HUES6 (cell line): ENCODE data around the gene RGS14.
A peak's percentile ranks its signal among the peaks of the same experiment; 100 is the strongest.

Experiments used
- H3K27ac ChIP-seq: 2 replicates; pipeline ENCODE4 v1.7.0; 2013; ENCODE audit warnings: low read depth, mild to moderate bottlenecking, low read length, inconsistent platforms
- H3K27me3 ChIP-seq: 2 replicates; pipeline ENCODE4 v1.6.1; 2013; ENCODE audit warnings: low read length; ENCODE audit not compliant: control insufficient read depth, insufficient read depth
- H3K36me3 ChIP-seq: 2 replicates; pipeline ENCODE4 v1.6.1; 2013; ENCODE audit warnings: low read length; ENCODE audit not compliant: control insufficient read depth, insufficient read depth
- H3K4me1 ChIP-seq: 2 replicates; pipeline ENCODE4 v1.6.1; 2013; ENCODE audit warnings: low read length; ENCODE audit not compliant: control insufficient read depth, insufficient read depth
- H3K4me3 ChIP-seq: 2 replicates; pipeline ENCODE4 v1.5.1; 2013; ENCODE audit warnings: low read depth, low read length
- H3K9ac ChIP-seq: one replicate; pipeline ENCODE4 v1.6.1; 2013; ENCODE audit warnings: mild to moderate bottlenecking, low read length
- H3K9me3 ChIP-seq: 2 replicates; pipeline ENCODE4 v1.6.1; 2013; ENCODE audit warnings: low read depth, low read length; ENCODE audit not compliant: control insufficient read depth, insufficient read depth

RGS14 gene

DNA sequence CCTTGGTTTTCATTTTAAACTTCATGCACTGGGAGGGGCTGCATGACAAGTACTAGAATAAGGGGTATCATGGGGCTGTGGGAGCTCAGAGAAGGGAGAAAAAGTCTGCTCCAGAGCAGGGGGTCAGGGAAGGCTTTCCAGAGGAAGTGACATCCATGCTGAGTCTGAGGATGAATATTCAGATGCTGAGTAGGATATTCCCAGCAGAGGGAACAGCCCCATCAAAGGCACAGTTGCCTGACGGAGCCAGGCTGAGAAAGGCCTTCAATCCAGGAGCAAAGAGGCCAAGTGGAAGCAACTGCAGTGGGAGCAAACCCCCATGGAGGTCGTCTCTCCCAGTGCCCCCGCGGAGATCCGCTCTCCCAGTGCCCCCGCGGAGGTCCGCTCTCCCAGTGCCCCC, 38.4 kb downstream of the RGS14 start:
- peaks cover 10% of the 10 kb centered on the region for H3K4me1 ChIP-seq
- H3K27ac ChIP-seq: no peak overlapping the region
- peaks cover 33% of the 10 kb centered on the region for H3K27me3 ChIP-seq
- H3K9ac ChIP-seq: no peak overlapping the region
- no peaks in the 10 kb centered on the region for H3K9me3 ChIP-seq
- H3K4me3 ChIP-seq: no peak overlapping the region
- no peaks in the 10 kb centered on the region for H3K36me3 ChIP-seq

DNA sequence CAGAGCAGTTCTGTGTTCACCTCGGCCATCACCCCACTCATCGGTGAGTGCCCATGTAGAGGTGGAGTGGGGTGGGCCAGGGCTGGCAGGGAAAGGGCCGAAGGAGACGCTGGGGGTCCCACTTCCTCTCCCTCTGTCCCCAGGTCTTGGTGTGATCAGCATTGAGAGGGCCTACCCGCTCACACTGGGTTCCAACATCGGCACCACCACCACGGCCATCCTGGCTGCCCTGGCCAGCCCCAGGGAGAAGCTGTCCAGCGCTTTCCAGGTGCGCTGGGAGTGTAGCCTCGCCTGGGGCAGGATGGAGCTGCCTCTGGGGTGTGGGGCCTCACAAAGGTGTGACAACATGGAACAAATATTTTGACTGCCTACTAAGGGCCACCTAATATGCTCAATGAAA, 39.1 kb downstream of the RGS14 start:
- H3K27ac ChIP-seq: no peak overlapping the region
- H3K27me3 ChIP-seq: peaks cover 34% of the 10 kb centered on the region
- H3K4me1 ChIP-seq: peaks cover 10% of the 10 kb centered on the region
- no peak overlapping the region for H3K4me3 ChIP-seq
- no peaks in the 10 kb centered on the region for H3K36me3 ChIP-seq
- H3K9me3 ChIP-seq: no peaks in the 10 kb centered on the region
- H3K9ac ChIP-seq: no peak overlapping the region

- no peaks in the 10 kb centered on the region for H3K36me3 ChIP-seq
- H3K9ac ChIP-seq: no peak overlapping the region
- H3K4me1 ChIP-seq: peaks cover 16% of the 10 kb centered on the region
- peaks cover 44% of the 10 kb centered on the region for H3K27me3 ChIP-seq
- no peak overlapping the region for H3K27ac ChIP-seq
- no peak overlapping the region for H3K4me3 ChIP-seq
- H3K9me3 ChIP-seq: no peaks in the 10 kb centered on the region
Measured at GRCh38 chr5:177397875-177398390, 40.2 kb downstream of the RGS14 start.

DNA sequence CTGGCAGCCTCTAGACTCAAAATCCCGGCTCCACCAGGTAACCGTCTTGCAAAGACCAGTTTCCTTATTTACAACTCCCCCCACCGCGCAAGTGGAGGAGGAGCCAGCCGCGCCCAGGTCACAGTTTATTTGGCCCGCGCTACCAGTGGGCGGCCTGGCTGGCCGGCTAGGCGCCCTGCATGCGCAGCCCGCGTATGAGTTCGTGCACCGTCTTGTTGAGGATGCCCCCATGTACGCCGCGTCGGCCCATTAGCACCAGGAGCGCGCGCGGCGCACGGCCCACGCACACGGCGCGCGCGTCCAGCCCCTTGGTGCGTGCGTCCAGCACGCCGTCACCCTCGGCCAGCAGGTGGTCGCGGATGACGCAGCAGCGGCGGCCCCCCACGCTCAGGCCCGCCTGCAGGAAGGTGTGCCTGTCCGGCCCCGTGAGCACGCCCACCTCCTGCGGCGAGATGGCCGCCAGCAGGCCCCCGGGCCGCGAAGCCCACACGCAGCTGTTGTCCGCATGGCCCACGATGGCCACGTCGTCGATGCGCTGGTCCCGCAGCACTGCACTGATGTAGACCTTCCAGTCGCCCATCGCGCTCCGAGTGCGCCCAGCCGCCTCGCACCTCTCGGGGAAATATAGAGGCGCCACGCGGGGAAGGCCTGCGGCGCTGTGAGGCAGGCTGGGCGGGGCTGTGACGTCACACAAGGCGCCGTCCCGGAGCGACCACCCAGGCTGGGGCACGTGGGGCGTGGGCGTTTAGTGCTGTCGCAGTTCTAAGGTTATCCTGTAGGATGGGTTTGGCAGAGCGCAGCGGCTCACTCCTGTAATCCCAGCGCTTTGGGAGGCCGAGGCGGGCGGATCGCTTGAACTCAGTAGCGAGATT, 42.5 kb downstream of the RGS14 start, which contains the start of gene PFN3:
TSS of gene PFN3 (minus strand) at position 665 of the 872 bp plus-strand sequence. CDS start at position 580, 85 bp downstream.
- Histone ChIP-seq H3K9ac (peak within 1 kb of the TSS; percentile 21), H3K36me3 (no peaks in the 10 kb centered on the region), H3K9me3 (no peaks in the 10 kb centered on the region), H3K4me1 (peaks cover 18% of the 10 kb centered on the region), H3K4me3 (peak within 1 kb of the TSS; percentile 38; the same call in 1 of the 2 replicates), H3K27me3 (peaks cover 67% of the 10 kb centered on the region), H3K27ac (no peak within 1 kb of the TSS)

DNA sequence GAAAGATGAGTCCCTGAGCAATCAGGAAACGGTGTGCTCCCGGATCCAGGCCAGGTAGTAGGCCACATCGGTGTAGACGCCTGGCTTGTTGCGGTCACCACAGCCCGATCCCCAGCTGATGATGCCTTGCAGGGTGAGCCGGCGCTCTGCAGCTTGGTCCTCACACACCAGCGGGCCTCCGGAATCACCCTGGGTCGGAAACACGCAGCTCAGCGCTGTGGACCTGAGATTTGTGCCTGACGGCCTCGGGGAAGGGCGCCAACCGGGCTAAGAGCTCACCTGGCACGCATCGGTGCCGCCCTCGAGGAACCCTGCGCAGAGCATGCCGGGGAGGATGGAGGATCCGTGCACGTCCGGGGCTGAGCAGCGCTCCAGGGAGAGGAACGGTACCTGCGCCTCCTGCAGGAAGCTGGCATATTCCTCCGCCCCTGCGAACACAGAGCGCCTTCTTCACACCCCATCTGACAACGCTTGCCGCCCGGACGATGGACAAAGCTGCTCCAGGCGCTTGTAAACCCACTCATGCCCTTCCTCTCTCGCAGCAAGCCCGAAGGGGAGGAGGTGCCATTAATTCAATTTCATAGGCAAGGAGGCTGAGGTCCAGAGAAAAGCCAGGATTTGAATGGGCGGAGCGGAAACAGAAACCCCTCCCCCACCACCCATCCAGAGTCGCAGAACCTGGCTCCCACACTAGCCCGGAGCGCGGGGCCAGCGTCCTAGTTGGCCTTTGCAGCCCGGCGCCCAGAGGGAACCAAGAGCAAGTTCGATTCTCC, 44.7 kb downstream of the RGS14 start:
- no peaks in the 10 kb centered on the region for H3K9me3 ChIP-seq
- H3K4me1 ChIP-seq: peaks cover 14% of the 10 kb centered on the region
- peaks cover 81% of the 10 kb centered on the region for H3K27me3 ChIP-seq
- peak overlapping the region; percentile 27 for H3K9ac ChIP-seq
- H3K27ac ChIP-seq: no peak overlapping the region
- peak overlapping the region; percentile 60 for H3K4me3 ChIP-seq
- H3K36me3 ChIP-seq: no peaks in the 10 kb centered on the region

GRCh38 chr5:177403102-177403791, 45.5 kb downstream of the RGS14 start:
- peak overlapping the region; percentile 52 for H3K9ac ChIP-seq
- peaks cover 82% of the 10 kb centered on the region for H3K27me3 ChIP-seq
- H3K36me3 ChIP-seq: no peaks in the 10 kb centered on the region
- no peak overlapping the region for H3K27ac ChIP-seq
- no peaks in the 10 kb centered on the region for H3K9me3 ChIP-seq
- peaks cover 14% of the 10 kb centered on the region for H3K4me1 ChIP-seq
- H3K4me3 ChIP-seq: peak overlapping the region; percentile 60

DNA sequence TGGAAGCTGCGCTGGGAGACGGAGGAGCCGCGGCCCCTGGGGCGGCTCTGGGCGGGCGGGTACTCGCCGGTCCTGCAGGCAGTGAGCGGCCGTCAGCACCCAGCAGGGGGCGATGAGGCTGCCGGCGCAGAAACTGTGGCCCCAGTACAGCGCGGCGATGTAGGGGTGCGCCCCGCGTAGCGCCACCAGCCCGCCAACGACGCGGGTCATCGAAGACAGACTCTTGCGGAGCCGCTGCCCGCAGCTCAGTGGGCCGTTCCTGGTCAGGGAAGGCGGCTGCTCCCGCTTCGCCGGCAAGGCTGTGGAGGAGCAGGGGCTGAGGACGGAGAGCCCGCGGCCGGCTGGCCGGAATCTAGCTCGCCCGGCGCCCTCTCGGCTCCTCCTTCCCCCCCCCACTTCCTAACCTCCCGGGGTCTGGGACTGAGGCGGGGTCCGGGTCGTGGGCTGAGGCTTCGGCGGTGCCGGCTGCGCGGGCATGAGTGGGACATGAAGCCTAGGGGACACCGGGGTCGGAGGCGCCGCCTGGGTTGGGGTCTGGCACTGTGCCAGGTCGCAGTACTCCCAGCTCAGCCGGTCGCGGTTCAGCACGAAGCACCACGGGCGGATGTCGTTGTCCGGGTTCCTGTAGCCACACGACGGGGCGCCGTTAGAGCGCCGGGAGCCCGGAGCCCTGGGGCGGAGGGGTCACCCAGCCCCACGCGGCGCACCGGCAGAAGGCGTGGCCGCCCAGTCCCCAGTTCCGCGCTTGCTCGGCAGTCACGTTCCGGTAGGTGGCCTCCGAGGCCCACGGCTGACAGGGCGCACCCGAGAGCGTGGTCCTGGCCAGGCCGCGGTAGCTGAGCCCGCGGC, 46.3 kb downstream of the RGS14 start:
- Histone ChIP-seq H3K27ac (no peak overlapping the region), H3K9ac (peak overlapping the region; percentile 19), H3K36me3 (no peaks in the 10 kb centered on the region), H3K4me1 (peaks cover 14% of the 10 kb centered on the region), H3K9me3 (no peaks in the 10 kb centered on the region), H3K4me3 (peak overlapping the region; percentile 60), H3K27me3 (peaks cover 90% of the 10 kb centered on the region)

- H3K27me3 ChIP-seq: peaks cover 91% of the 10 kb centered on the region
- peaks cover 14% of the 10 kb centered on the region for H3K4me1 ChIP-seq
- no peak overlapping the region for H3K9ac ChIP-seq
- no peaks in the 10 kb centered on the region for H3K36me3 ChIP-seq
- no peak overlapping the region for H3K27ac ChIP-seq
- no peaks in the 10 kb centered on the region for H3K9me3 ChIP-seq
- H3K4me3 ChIP-seq: peak overlapping the region; percentile 60
Measured at GRCh38 chr5:177404641-177405179, 47.0 kb downstream of the RGS14 start.

DNA sequence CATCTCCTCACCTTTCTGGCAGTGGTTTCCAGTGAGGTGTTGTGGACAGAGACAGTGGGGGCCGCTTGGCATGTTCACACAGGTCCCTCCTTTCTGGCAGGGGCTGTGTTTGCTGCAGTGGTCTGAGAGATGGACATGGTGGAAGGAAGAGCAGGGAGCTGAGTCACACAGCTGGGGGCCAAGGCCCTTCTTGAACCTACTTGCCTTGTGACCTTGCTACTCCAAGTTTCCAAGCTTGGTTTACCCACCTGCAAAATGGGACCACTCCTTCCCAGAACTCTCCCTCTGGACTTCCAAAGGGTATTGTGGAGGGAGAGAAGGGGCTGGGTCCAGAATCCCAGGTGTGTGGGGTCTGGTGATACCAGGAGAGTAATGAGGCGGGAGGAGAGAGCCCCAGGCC, 47.6 kb downstream of the RGS14 start:
- Histone ChIP-seq H3K4me3 (no peak overlapping the region), H3K4me1 (peaks cover 14% of the 10 kb centered on the region), H3K9me3 (no peaks in the 10 kb centered on the region), H3K27ac (no peak overlapping the region), H3K36me3 (no peaks in the 10 kb centered on the region), H3K27me3 (peaks cover 85% of the 10 kb centered on the region), H3K9ac (no peak overlapping the region)

GRCh38 chr5:177405805-177406204, 48.1 kb downstream of the RGS14 start:
- no peak overlapping the region for H3K27ac ChIP-seq
- no peak overlapping the region for H3K9ac ChIP-seq
- H3K36me3 ChIP-seq: no peaks in the 10 kb centered on the region
- peaks cover 14% of the 10 kb centered on the region for H3K4me1 ChIP-seq
- H3K4me3 ChIP-seq: no peak overlapping the region
- H3K27me3 ChIP-seq: peaks cover 80% of the 10 kb centered on the region
- no peaks in the 10 kb centered on the region for H3K9me3 ChIP-seq
